Keratinocyte (primary cell): ENCODE results near the gene BBIP1. TPM values are rescaled to one million over a fixed set of nuclear protein-coding genes. Genes with fewer than 3 reads are reported as not detected.

Experiments
- DNase-seq: peaks from one replicate; pipeline ENCODE4 v3.0.0-alpha.2; 2011; ENCODE audit warnings: low read depth, missing footprints, low spot score
- FAIRE-seq: peaks from 2 replicates; lab custom pipeline; 2011; peaks lifted over from hg19 to GRCh38; lab: Jason Lieb, UNC
- H2AFZ ChIP-seq: 2 replicates; pipeline ENCODE4 v1.6.0; 2012; ENCODE audit warnings: low read length, control low read depth, inconsistent platforms; ENCODE audit not compliant: control insufficient read depth
- H3K27ac ChIP-seq: 2 replicates; pipeline ENCODE4 v1.5.1; 2011; ENCODE audit warnings: low read length; ENCODE audit not compliant: control insufficient read depth, insufficient read depth
- H3K27me3 ChIP-seq: 3 replicates; pipeline ENCODE4 v1.6.0; 2011; ENCODE audit warnings: low read length; ENCODE audit not compliant: control insufficient read depth, insufficient read depth; ENCODE audit errors: extremely low read depth
- H3K36me3 ChIP-seq, 2 experiments: 2 replicates in 1 of 2; 3 replicates in 1 of 2; pipeline ENCODE4 v1.5.1; 2011; ENCODE audit warnings: low read length in 2 of 2, mild to moderate bottlenecking in 1 of 2; ENCODE audit not compliant: control insufficient read depth in 2 of 2, insufficient read depth in 2 of 2; ENCODE audit errors: extremely low read depth in 1 of 2
- H3K4me1 ChIP-seq: 3 replicates; pipeline ENCODE4 v1.5.1; 2011; ENCODE audit warnings: low read length; ENCODE audit not compliant: control insufficient read depth, insufficient read depth; ENCODE audit errors: extremely low read depth
- H3K4me2 ChIP-seq: 3 replicates; pipeline ENCODE4 v1.6.0; 2011; ENCODE audit warnings: low read depth, low read length; ENCODE audit not compliant: control insufficient read depth, insufficient read depth; ENCODE audit errors: extremely low read depth
- H3K4me3 ChIP-seq, 3 experiments: fragments of 200-600 bp in 1 of 3; sonication (generic) in 1 of 3; 2 replicates in 2 of 3; 3 replicates in 1 of 3; pipeline ENCODE4 v1.5.1; 2011 to 2016; ENCODE audit warnings: low read length in 3 of 3, mild to moderate bottlenecking in 3 of 3, control low read depth in 2 of 3, inconsistent platforms in 1 of 3, low read depth in 1 of 3, mixed read lengths in 1 of 3, mixed run types in 1 of 3, moderate library complexity in 1 of 3; ENCODE audit not compliant: control insufficient read depth in 2 of 3, insufficient read depth in 2 of 3; ENCODE audit errors: extremely low read depth in 1 of 3
- H3K79me2 ChIP-seq: 2 replicates; pipeline ENCODE4 v1.6.0; 2012; ENCODE audit warnings: low read length; ENCODE audit not compliant: control insufficient read depth, insufficient read depth
- H3K9ac ChIP-seq: 3 replicates; pipeline ENCODE4 v1.6.0; 2011; ENCODE audit warnings: low read length; ENCODE audit not compliant: control insufficient read depth, insufficient read depth; ENCODE audit errors: extremely low read depth
- H3K9me1 ChIP-seq: 3 replicates; pipeline ENCODE4 v1.6.0; 2011; ENCODE audit warnings: low read length; ENCODE audit not compliant: control insufficient read depth, insufficient read depth; ENCODE audit errors: extremely low read depth
- H3K9me3 ChIP-seq: 2 replicates; pipeline ENCODE4 v1.5.1; 2012; ENCODE audit warnings: low read depth, low read length; ENCODE audit not compliant: control insufficient read depth
- H4K20me1 ChIP-seq: 3 replicates; pipeline ENCODE4 v1.6.0; 2011; ENCODE audit warnings: low read length; ENCODE audit not compliant: control insufficient read depth, insufficient read depth; ENCODE audit errors: extremely low read depth
- CTCF ChIP-seq, 3 experiments: IDR thresholded peaks in 1 of 3; conservative IDR thresholded peaks in 1 of 3; optimal IDR thresholded peaks in 1 of 3; 2 replicates in 2 of 3; 3 replicates in 1 of 3; pipeline versions ENCODE3 to v1.5.1; 2011; ENCODE audit warnings: low read length in 3 of 3, mild to moderate bottlenecking in 3 of 3, moderate library complexity in 2 of 3, control low read depth in 1 of 3, inconsistent platforms in 1 of 3; ENCODE audit not compliant: insufficient read depth in 2 of 3; ENCODE audit errors: extremely low read depth in 1 of 3
- EZH2 ChIP-seq: IDR thresholded peaks from one replicate; pipeline ENCODE4 v1.6.1; 2012; ENCODE audit warnings: inconsistent platforms, mild to moderate bottlenecking, low read length, moderate library complexity
- dilution Hi-C: fragments of 300-500 bp; cut with MboI; formaldehyde crosslinking; loops from one replicate; pipeline ENCODE4 v1.7.0; 2020; ENCODE audit warnings: low sequenced_read_pairs; ENCODE audit not compliant: extremely low pct_ligation_motif_present
- polyA plus RNA-seq, 5 experiments: library from polyadenylated mRNA; depleted of rRNA in 3 of 5; stranded (reverse) in 3 of 5; stranded (forward) in 1 of 5; unstranded in 1 of 5; fragments of >200 nt; gene quantifications; 1 replicate in 1 of 5; 2 replicates in 3 of 5; 3 replicates in 1 of 5; pipeline versions ENCODE4 v1.2.1 to v1.2.3, GENCODE V29; 2011 to 2012; ENCODE audit warnings: missing spikeins in 2 of 5, low read depth in 1 of 5, low replicate concordance in 1 of 5

The BBIP1 gene
- polyA plus RNA-seq, 1 donor (not counting 4 experiments of a cell fraction or from before 2014, with no cell fraction given), result 30.4 TPM

DNA sequence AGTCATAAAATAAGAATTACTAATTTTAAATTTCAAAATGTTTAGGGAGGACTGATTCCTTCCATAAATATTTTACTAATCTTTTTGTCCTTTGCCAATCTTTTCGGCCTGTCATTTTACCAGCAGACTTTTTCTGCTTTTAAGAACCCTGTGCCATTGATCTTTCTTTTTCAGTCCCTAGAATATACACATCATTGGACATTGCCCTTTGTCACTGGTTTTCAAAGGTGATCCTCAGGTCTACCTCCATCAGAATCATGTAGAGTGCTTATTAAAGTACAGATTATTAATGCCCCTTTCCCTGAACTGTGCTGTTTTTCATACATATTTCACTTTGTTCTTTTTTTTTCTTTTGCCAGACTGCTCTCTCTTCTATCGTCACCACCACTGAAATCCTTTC is 44.2 kb upstream of the BBIP1 start:
- no peaks in the 10 kb centered on the region for H3K9me1 ChIP-seq
- dilution Hi-C loops, result no loop called here
- no peak for DNase-seq
- no peak overlapping the region for H2AFZ ChIP-seq
- no peaks in the 10 kb centered on the region for H3K9me3 ChIP-seq
- no peaks in the 10 kb centered on the region for H3K36me3 ChIP-seq
- TF ChIP-seq CTCF (optimal IDR thresholded peaks at IDR 0.05 in 1 of 3, IDR thresholded peaks at IDR 0.05 in 1 of 3, conservative IDR thresholded peaks at IDR 0.05 in 1 of 3; ENCODE audit: extremely low read depth in 1 of 3, insufficient read depth in 2 of 3, low read length in 3 of 3) (no peak), EZH2 (no peak)
- H4K20me1 ChIP-seq, result no peaks in the 10 kb centered on the region
- H3K4me1 ChIP-seq, result no peaks in the 10 kb centered on the region
- no peak overlapping the region for H3K4me2 ChIP-seq
- FAIRE-seq, result no peak
- no peak overlapping the region for H3K4me3 ChIP-seq
- peaks cover 68% of the 10 kb centered on the region for H3K79me2 ChIP-seq
- H3K27me3 ChIP-seq, result no peaks in the 10 kb centered on the region
- no peak overlapping the region for H3K9ac ChIP-seq
- no peak overlapping the region for H3K27ac ChIP-seq

GRCh38 chr10:110962443-110962842 is 43.5 kb upstream of the BBIP1 start:
- FAIRE-seq, result no peak
- H3K4me2 ChIP-seq, result no peak overlapping the region
- H4K20me1 ChIP-seq, result no peaks in the 10 kb centered on the region
- no peaks in the 10 kb centered on the region for H3K36me3 ChIP-seq
- TF ChIP-seq CTCF (optimal IDR thresholded peaks at IDR 0.05 in 1 of 3, IDR thresholded peaks at IDR 0.05 in 1 of 3, conservative IDR thresholded peaks at IDR 0.05 in 1 of 3; ENCODE audit: extremely low read depth in 1 of 3, insufficient read depth in 2 of 3, low read length in 3 of 3), result no peak
- TF ChIP-seq EZH2, result no peak
- H3K27ac ChIP-seq, result no peak overlapping the region
- no peaks in the 10 kb centered on the region for H3K27me3 ChIP-seq
- no peaks in the 10 kb centered on the region for H3K4me1 ChIP-seq
- dilution Hi-C loops, result no loop called here
- no peak overlapping the region for H3K4me3 ChIP-seq
- no peak overlapping the region for H2AFZ ChIP-seq
- no peaks in the 10 kb centered on the region for H3K9me1 ChIP-seq
- H3K9me3 ChIP-seq, result no peaks in the 10 kb centered on the region
- DNase-seq, result no peak
- H3K9ac ChIP-seq, result no peak overlapping the region
- peaks cover 61% of the 10 kb centered on the region for H3K79me2 ChIP-seq
